Measurements from ENCODE around the gene SETDB2.

The SETDB2 gene

DNA sequence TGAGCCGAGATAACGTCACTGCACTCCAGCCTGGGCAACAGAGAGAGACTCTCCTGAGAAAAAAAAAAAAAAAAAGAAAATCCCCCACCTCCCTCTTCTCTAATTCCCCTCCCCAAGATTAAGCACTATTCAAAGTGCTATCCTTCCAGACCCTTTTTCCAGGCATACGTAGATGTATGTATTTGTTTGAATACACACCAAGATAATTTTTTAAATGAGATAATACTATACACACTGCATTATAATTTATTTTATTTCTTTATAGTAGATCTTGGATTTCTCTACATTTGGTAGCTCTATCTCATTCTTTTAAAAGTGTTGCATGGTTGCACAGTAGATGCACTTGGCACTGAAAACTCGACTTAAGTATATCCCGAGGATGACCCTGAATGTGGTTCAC is 32.7 kb upstream of the SETDB2 start:
- H3K9me3 Mint-ChIP-seq = no peaks in the 10 kb centered on the region
- H3K36me3 Mint-ChIP-seq (ENCODE audit: low read depth) = no peaks in the 10 kb centered on the region
- no peak overlapping the region for H3K4me3 Mint-ChIP-seq
- intact Hi-C loops (cut with micrococcal nuclease) = no loop called here
- no peak overlapping the region for H3K27ac Mint-ChIP-seq
- H3K27me3 Mint-ChIP-seq = no peaks in the 10 kb centered on the region
- H3K4me1 Mint-ChIP-seq (ENCODE audit: low read depth) = no peaks in the 10 kb centered on the region

DNA sequence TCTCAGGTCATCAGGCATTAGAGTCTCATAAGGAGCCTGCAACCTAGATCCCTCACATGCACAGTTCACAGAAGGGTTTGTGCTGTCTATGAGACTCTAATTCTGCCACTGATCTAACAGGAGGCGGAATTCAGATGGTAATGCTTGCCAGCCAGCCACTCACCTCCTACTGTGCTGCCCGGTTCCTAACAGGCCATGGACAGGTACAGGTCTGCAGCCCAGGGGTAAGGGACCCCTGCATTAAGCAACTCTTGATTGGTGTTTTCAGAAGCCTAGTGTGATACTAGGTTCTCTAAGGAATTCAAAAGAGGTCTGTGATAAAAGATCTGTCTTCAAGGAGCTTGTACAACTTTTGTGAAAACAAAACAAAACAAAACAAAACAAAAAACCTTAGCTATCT is 31.3 kb upstream of the SETDB2 start:
- Mint-ChIP-seq H3K27ac (no peak overlapping the region), H3K36me3 (ENCODE audit: low read depth) (no peaks in the 10 kb centered on the region), H3K27me3 (no peaks in the 10 kb centered on the region), H3K4me3 (no peak overlapping the region), H3K4me1 (ENCODE audit: low read depth) (peaks cover 6% of the 10 kb centered on the region), H3K9me3 (no peaks in the 10 kb centered on the region)
- intact Hi-C loops (cut with micrococcal nuclease) = no loop called here

DNA sequence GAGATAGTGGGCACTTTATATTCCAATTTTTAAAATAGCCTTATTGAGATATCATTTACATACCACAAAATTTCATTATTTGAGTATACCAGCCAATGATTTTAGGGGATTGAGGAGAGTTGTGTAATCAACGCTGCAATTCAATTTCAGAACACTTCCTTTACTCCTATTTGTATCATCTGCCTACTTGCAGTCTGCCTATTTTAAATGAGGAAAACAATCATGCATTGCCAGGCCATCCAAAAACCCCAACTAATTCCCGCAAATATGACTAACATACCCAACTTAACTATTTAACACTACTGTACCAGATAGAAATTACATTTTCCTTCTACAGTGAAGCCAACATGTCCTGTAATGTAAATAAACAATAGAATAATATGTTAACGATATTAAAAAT is 26.9 kb upstream of the SETDB2 start:
- Mint-ChIP-seq H3K9me3 (no peaks in the 10 kb centered on the region), H3K36me3 (ENCODE audit: low read depth) (no peaks in the 10 kb centered on the region), H3K4me3 (no peak overlapping the region), H3K4me1 (ENCODE audit: low read depth) (peaks cover 22% of the 10 kb centered on the region), H3K27me3 (no peaks in the 10 kb centered on the region), H3K27ac (no peak overlapping the region)
- intact Hi-C loops (cut with micrococcal nuclease) = no loop called here

DNA sequence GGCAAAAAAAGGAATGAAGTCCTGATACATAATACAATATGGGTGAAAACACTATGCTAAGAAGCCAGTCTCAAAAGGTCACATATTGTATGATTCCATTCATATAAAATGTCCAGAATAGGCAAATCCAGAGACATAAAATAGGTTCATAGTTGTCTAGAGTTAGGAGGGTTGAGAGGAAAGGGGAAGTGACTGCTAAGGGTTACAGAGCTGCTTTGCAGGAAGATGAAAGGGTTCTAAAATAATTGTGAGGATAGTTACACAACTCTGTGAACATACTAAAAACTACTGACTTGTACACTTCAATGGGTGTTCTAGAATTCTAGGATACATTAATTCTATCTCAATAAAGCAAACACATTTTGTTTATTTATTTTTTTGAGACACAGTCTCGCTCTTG is 25.9 kb upstream of the SETDB2 start:
- Mint-ChIP-seq H3K27ac (no peak overlapping the region), H3K4me3 (no peak overlapping the region), H3K27me3 (no peaks in the 10 kb centered on the region), H3K9me3 (no peaks in the 10 kb centered on the region), H3K36me3 (ENCODE audit: low read depth) (no peaks in the 10 kb centered on the region), H3K4me1 (ENCODE audit: low read depth) (peaks cover 22% of the 10 kb centered on the region)
- intact Hi-C loops (cut with micrococcal nuclease) = no loop called here

DNA sequence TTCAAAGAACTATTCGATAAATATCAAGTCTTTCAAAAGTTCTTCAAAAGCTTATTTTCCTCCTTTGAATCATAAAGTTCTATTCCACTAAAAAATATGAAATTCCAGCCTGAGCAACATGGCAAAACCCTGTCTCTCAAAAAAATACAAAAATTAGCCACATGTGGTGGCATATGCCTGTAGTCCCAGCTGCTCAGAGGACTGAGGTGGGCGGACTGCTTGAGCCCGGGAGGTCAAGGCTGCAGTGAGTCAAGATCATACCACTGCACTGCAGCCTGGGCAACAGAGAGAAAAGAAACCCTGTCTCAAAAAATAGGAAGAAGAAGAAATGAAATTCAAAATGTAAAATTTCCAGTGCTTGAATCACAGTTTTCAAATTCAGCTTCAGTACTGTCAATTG is 24.8 kb upstream of the SETDB2 start:
- Mint-ChIP-seq H3K9me3 (no peaks in the 10 kb centered on the region), H3K4me1 (ENCODE audit: low read depth) (peaks cover 22% of the 10 kb centered on the region), H3K36me3 (ENCODE audit: low read depth) (no peaks in the 10 kb centered on the region), H3K27me3 (no peaks in the 10 kb centered on the region), H3K4me3 (no peak overlapping the region), H3K27ac (no peak overlapping the region)
- intact Hi-C loops (cut with micrococcal nuclease) = no loop called here

DNA sequence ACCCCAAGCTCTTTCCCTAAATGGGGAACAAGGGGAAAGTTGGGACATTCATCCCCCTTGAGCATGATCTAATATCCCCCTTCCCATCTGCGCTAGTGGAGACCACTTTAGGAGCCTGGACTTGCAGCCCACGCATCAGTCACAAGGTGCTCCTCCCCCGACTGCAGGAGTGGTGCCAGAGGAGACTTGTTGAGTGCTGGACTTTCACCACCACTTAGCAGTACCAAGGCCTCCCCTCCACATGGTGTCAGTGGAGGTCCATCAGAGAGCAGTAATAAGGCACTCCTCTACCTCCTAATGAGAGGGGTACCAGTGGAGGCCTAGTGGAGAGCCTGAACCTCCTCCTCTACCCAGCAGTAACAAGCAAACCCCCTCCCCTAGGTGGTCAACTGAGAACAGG is 22.7 kb upstream of the SETDB2 start:
- Mint-ChIP-seq H3K36me3 (ENCODE audit: low read depth) (no peaks in the 10 kb centered on the region), H3K9me3 (no peaks in the 10 kb centered on the region), H3K4me1 (ENCODE audit: low read depth) (peaks cover 22% of the 10 kb centered on the region), H3K4me3 (no peak overlapping the region), H3K27me3 (no peaks in the 10 kb centered on the region), H3K27ac (no peak overlapping the region)
- intact Hi-C loops (cut with micrococcal nuclease) = no loop called here

DNA sequence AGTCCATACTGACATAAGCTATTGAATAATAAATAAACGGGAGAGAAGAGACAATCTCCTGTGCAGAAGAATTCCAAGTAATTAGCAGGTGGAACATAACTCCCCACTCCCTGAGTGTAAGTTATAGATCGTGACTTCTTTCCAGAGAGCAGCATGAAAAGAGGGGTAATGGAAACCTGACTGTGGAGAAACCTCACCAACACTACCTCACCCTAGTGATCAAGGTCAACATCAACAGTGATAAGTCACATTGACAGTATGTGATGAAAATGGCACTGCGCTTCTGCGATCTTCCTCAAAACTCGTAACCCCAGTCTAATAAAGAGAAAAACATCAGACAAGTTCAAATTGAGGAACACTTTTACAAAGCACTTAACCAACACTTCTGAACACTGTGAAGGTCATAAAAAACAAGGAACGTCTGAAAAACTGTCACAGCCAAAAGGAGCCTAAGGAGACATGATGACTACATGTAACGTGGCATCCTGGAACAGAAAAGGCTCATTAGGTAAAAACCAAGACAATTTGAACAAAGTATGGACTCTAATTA is 20.0 kb upstream of the SETDB2 start:
- Mint-ChIP-seq H3K4me1 (ENCODE audit: low read depth) (peaks cover 14% of the 10 kb centered on the region), H3K9me3 (no peaks in the 10 kb centered on the region), H3K27me3 (no peaks in the 10 kb centered on the region), H3K36me3 (ENCODE audit: low read depth) (no peaks in the 10 kb centered on the region), H3K27ac (no peak overlapping the region), H3K4me3 (no peak overlapping the region)
- intact Hi-C loops (cut with micrococcal nuclease) = no loop called here

DNA sequence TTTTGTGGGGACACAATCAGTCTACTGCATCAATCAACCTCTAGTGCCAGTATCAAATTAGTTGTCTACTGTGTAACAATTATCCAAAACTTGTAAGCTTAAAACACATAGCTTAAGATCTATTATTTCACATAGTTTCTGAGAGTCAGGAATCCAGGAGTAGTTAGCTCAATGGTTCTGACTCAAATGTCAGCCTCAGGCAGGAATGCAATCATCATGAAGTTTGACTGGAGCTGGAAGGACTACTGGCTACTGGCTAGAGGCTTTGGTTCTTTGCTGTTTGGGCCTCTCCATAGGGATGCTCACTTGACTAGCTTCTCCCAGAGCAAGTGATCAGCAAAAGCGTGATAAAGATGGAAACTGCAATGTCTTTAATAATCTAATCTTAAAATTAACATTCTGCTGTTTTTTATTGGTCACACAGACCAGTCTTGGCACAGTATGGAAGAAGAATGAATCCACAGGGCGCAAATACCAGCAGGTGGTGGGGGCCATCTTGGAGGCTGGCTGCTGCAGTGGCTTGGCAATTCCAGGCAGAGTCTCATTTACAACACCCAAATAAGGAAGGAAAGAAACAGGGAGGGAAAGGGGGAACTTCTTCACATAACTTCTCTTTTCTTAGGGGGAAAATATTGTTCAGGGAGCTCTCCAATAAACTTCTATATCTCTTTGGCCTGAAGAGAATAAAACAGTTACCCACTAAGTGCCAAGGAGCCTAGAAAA is 15.9 kb upstream of the SETDB2 start:
- Mint-ChIP-seq H3K4me1 (ENCODE audit: low read depth) (peaks cover 9% of the 10 kb centered on the region), H3K4me3 (no peak overlapping the region), H3K9me3 (no peaks in the 10 kb centered on the region), H3K27me3 (no peaks in the 10 kb centered on the region), H3K27ac (no peak overlapping the region), H3K36me3 (ENCODE audit: low read depth) (peaks cover 6% of the 10 kb centered on the region)
- intact Hi-C loops (cut with micrococcal nuclease) = no loop called here

DNA sequence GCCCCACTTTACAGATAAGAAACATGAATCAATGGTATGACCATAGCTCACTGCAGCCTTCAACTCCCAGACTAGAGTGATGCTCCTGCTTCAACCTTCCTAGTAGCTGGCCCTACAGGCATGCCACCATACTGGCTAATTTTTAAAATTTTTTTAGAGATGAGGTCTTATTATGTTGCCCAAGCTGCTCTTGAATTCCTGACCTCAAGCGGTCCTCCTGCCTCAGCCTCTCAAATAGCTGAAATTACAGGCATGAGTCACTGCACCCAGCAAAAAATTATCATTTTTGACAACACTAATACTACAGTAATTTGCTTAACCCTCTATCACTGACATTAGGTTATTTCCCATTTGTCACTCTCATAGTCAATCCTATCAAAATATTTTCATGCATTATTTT is 15.0 kb upstream of the SETDB2 start:
- H3K36me3 Mint-ChIP-seq (ENCODE audit: low read depth) = peaks cover 12% of the 10 kb centered on the region
- H3K27me3 Mint-ChIP-seq = no peaks in the 10 kb centered on the region
- no peaks in the 10 kb centered on the region for H3K9me3 Mint-ChIP-seq
- H3K4me3 Mint-ChIP-seq = no peak overlapping the region
- intact Hi-C loops (cut with micrococcal nuclease) = no loop called here
- peaks cover 9% of the 10 kb centered on the region for H3K4me1 Mint-ChIP-seq (ENCODE audit: low read depth)
- H3K27ac Mint-ChIP-seq = no peak overlapping the region

DNA sequence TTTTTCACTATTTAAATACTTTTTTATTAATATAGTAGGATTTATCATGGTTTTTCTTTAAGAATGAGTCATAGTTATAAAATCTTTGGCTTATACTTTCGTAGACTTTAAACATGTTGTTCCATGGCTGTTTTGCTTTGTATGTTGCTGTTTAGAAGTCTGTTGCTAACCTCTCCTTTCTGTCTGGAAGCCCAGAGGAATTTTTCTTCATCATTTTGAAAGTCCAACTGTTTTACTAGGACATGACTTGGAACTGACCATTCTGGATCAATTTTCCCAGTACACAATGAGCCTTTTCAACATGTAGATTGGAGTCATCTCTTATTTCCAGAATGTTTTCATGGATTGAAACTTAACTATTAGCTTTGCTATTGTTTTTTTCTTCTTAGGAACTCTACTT is 8.1 kb upstream of the SETDB2 start:
- intact Hi-C loops (cut with micrococcal nuclease) = no loop called here
- Mint-ChIP-seq H3K36me3 (ENCODE audit: low read depth) (peaks cover 12% of the 10 kb centered on the region), H3K27me3 (no peaks in the 10 kb centered on the region), H3K27ac (no peak overlapping the region), H3K4me1 (ENCODE audit: low read depth) (peaks cover 12% of the 10 kb centered on the region), H3K4me3 (no peak overlapping the region), H3K9me3 (no peaks in the 10 kb centered on the region)

DNA sequence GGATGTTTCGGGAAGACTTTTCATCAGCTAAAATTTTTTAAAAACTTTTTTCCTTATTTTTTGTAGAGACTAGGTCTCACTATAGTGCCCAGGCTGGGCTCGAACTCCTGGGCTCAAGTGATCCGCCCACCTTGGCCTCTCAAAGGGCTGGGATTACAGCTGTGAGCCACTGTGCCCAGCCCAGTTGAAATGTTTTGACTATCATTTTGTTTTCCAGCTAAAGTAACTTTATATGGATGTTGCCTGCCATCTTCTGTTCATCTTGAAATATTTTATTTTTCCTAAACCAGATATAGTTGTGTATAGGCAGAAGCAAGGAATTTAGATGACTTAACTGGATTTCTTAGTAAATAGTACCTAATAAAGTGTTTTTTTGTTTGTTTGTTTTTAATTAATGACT is 7.2 kb upstream of the SETDB2 start:
- peak overlapping the region; percentile 43 for H3K27ac Mint-ChIP-seq
- peaks cover 12% of the 10 kb centered on the region for H3K4me1 Mint-ChIP-seq (ENCODE audit: low read depth)
- no peaks in the 10 kb centered on the region for H3K27me3 Mint-ChIP-seq
- no peak overlapping the region for H3K4me3 Mint-ChIP-seq
- intact Hi-C loops (cut with micrococcal nuclease) = loop anchor here (1.0 kb wide), 1 partner anchor 136 kb away; no protein-coding TSS in a partner anchor
- H3K36me3 Mint-ChIP-seq (ENCODE audit: low read depth) = peaks cover 12% of the 10 kb centered on the region
- H3K9me3 Mint-ChIP-seq = no peaks in the 10 kb centered on the region

DNA sequence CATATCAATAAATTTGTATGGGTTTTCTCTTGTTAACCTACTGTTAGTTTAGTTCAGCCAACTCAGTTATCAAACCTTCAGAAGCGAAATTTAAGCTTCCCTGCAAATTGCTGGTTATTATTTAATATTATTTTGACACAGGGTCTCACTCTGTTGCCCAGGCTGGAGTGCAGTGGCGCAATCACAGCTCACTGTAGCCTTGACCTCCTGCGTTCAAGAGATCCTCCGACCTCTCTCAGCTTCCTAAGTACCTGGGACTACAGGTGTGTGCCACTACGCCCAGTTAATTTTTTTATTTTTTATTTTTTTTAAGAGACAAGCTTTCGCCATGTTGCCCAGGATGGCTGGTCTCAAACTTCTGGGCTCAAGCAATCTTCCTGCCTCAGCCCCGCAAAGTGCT is 6.4 kb upstream of the SETDB2 start:
- Mint-ChIP-seq H3K9me3 (no peaks in the 10 kb centered on the region), H3K4me1 (ENCODE audit: low read depth) (peaks cover 12% of the 10 kb centered on the region), H3K4me3 (no peak overlapping the region), H3K27ac (peak overlapping the region; percentile 43), H3K36me3 (ENCODE audit: low read depth) (peaks cover 7% of the 10 kb centered on the region), H3K27me3 (no peaks in the 10 kb centered on the region)
- intact Hi-C loops (cut with micrococcal nuclease) = loop anchor here (1.0 kb wide), 1 partner anchor 136 kb away; no protein-coding TSS in a partner anchor

DNA sequence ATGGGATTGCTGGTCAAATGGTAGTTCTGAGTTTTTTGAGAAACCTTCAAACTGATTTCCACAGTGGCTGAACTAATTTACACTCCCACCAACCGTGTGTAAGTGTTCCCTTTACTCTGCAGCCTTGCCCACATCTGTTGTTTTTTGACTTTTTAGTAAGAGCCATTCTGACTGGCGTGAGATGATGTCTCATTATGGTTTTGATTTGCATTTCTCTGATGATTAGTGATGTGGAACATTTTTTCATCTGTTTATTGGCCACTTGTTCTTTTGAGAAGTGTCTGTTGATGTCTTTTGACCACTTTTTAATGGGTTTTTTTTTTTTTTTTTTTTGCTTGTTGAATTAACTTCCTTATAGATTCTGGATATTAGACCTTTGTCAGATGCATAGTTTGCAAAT is 4.5 kb upstream of the SETDB2 start:
- Mint-ChIP-seq H3K27ac (no peak overlapping the region), H3K4me3 (no peak overlapping the region), H3K27me3 (no peaks in the 10 kb centered on the region)

DNA sequence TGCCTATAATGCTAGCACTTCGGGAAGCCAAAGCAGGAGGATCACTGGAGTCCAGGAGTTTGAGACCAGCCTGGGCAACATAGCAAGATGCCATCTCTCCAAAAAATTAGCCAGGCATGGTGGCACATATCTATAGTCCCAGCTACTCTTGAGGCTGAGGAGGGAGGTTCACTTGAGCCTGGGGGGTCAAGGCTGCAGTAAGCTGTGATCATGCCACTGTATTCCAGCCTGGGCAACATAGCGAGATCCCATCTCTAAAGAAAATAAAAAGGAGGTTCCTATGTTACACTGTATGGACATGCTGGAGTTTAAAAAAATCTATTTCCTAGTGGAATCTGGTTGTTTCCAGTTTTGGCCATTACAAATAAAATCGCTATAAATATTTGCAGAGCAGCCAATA is 2.8 kb upstream of the SETDB2 start:
- intact Hi-C loops (cut with micrococcal nuclease) = no loop called here
- Mint-ChIP-seq H3K36me3 (ENCODE audit: low read depth) (peaks cover 20% of the 10 kb centered on the region), H3K9me3 (no peaks in the 10 kb centered on the region), H3K27ac (no peak overlapping the region), H3K4me3 (no peak overlapping the region), H3K4me1 (ENCODE audit: low read depth) (peaks cover 22% of the 10 kb centered on the region), H3K27me3 (no peaks in the 10 kb centered on the region)

More for the DNA sequence above, 4.5 kb upstream of the SETDB2 start:
- Mint-ChIP-seq H3K4me1 (ENCODE audit: low read depth) (peaks cover 13% of the 10 kb centered on the region), H3K36me3 (ENCODE audit: low read depth) (peaks cover 10% of the 10 kb centered on the region), H3K9me3 (no peaks in the 10 kb centered on the region)
- intact Hi-C loops (cut with micrococcal nuclease) = no loop called here

DNA sequence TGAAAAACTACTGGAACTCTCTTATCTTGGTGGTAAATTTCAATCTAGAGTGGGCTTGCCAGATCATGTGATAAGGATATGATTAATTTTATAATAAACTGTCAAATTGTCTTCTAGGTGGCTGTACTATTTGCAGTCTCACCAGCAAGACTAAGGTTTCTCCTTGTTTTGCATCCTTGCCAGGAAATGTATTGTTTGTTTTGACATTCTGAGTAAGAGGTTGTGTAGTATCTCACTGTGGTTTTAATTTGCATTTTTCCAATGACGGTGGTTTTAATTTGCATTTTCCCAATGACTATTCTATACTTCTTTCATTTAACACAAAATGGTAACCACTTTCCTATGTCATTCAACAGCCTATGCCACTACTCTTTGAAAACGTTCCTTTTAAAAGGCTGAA is 2.2 kb upstream of the SETDB2 start:
- Mint-ChIP-seq H3K4me1 (ENCODE audit: low read depth) (peaks cover 22% of the 10 kb centered on the region), H3K27ac (no peak overlapping the region), H3K4me3 (no peak overlapping the region), H3K36me3 (ENCODE audit: low read depth) (peaks cover 24% of the 10 kb centered on the region), H3K27me3 (no peaks in the 10 kb centered on the region), H3K9me3 (no peaks in the 10 kb centered on the region)
- intact Hi-C loops (cut with micrococcal nuclease) = no loop called here
